Loucy (cell line): ENCODE data around the gene LRP3.

Experiments
- H2AFZ ChIP-seq: fragments of 200-600 bp; sonication (generic); 2 replicates; pipeline ENCODE4 v1.6.0; 2016; ENCODE audit warnings: antibody characterized with exemption, mild to moderate bottlenecking, low read length, moderate library complexity
- H3F3A ChIP-seq: fragments of 200-600 bp; 2 replicates; pipeline ENCODE4 v1.6.0; 2016; ENCODE audit warnings: antibody characterized with exemption, low read depth, mild to moderate bottlenecking
- H3K27me3 ChIP-seq: fragments of 200-600 bp; sonication (generic); 2 replicates; pipeline ENCODE4 v1.6.1; 2014; ENCODE audit warnings: low read length, mild to moderate bottlenecking; ENCODE audit not compliant: insufficient read depth, poor library complexity, severe bottlenecking
- H3K36me3 ChIP-seq: fragments of 200-600 bp; sonication (generic); 2 replicates; pipeline ENCODE4 v1.6.1; 2016; ENCODE audit warnings: low read length; ENCODE audit not compliant: insufficient read depth
- H3K4me1 ChIP-seq: fragments of 200-600 bp; sonication (generic); 2 replicates; pipeline ENCODE4 v1.5.1; 2014; ENCODE audit warnings: low read length, mild to moderate bottlenecking; ENCODE audit not compliant: insufficient read depth, poor library complexity, severe bottlenecking
- H3K4me2 ChIP-seq: fragments of 200-600 bp; sonication (generic); 2 replicates; pipeline ENCODE4 v1.6.0; 2014; ENCODE audit warnings: antibody characterized with exemption, low read length, low read depth, mild to moderate bottlenecking; ENCODE audit not compliant: poor library complexity, severe bottlenecking
- H3K4me3 ChIP-seq: fragments of 200-600 bp; sonication (generic); 2 replicates; pipeline ENCODE4 v1.5.1; 2014; ENCODE audit warnings: low read length, mild to moderate bottlenecking, mixed read lengths; ENCODE audit not compliant: poor library complexity, severe bottlenecking
- H3K79me2 ChIP-seq: fragments of 200-600 bp; sonication (generic); 2 replicates; pipeline ENCODE4 v1.6.1; 2014; ENCODE audit warnings: low read length; ENCODE audit not compliant: insufficient read depth
- H3K9ac ChIP-seq: fragments of 200-600 bp; sonication (generic); 2 replicates; pipeline ENCODE4 v1.6.0; 2014; ENCODE audit warnings: mild to moderate bottlenecking, low read depth, low read length, moderate library complexity; ENCODE audit not compliant: poor library complexity, severe bottlenecking
- H3K9me2 ChIP-seq: fragments of 200-600 bp; sonication (generic); replicated peaks from 2 replicates; pipeline ENCODE4 v1.6.1; 2016; ENCODE audit warnings: low read depth, low read length, mixed read lengths
- H3K9me3 ChIP-seq: fragments of 200-600 bp; sonication (generic); 2 replicates; pipeline ENCODE4 v1.6.1; 2014; ENCODE audit warnings: mild to moderate bottlenecking, antibody characterized with exemption, low read length, low read depth; ENCODE audit not compliant: insufficient read depth
- H4K20me1 ChIP-seq: fragments of 200-600 bp; sonication (generic); 2 replicates; pipeline ENCODE4 v1.6.0; 2014; ENCODE audit warnings: antibody characterized with exemption, low read length, mild to moderate bottlenecking; ENCODE audit not compliant: insufficient read depth, poor library complexity, severe bottlenecking
- EZH2phosphoT487 ChIP-seq: fragments of 200-600 bp; IDR thresholded peaks from 2 replicates; pipeline ENCODE4 v1.6.1; 2018; ENCODE audit warnings: antibody characterized with exemption, mild to moderate bottlenecking, moderate library complexity, borderline replicate concordance
- TF ChIP-seq, protein P1 (sequence below): fragments of 200-600 bp; sonication (generic); conservative IDR thresholded peaks from 2 replicates; pipeline ENCODE4 v1.5.1; 2014; ENCODE audit warnings: mild to moderate bottlenecking, antibody characterized with exemption, low read length

LRP3 gene

DNA sequence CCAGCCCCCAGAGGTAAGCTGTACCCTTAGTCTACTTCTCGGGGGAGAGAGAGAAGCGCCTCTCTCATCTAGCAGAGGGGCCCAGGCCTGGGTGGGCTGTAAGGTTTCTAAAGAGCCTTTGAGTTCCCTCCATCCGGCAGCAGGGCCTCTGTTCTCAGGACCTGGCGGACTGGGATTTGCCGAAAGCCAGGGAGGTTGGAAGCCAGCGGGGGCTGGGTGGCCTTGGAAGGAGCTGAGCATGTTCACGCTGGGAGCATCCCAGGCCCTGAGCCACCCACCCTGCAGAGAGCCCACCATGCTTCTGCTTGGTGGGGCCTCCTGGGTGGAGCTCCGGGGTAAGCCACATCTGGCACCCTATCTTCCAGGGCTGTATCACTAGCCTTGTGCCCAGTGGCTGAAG, 23.8 kb downstream of the LRP3 start:
- no peaks in the 10 kb centered on the region for H3F3A ChIP-seq
- H3K4me1 ChIP-seq, result no peaks in the 10 kb centered on the region
- no peaks in the 10 kb centered on the region for H3K9me3 ChIP-seq
- H4K20me1 ChIP-seq, result no peaks in the 10 kb centered on the region
- no peaks in the 10 kb centered on the region for H3K36me3 ChIP-seq
- H2AFZ ChIP-seq, result no peak overlapping the region
- no peak overlapping the region for H3K4me3 ChIP-seq
- no peak overlapping the region for H3K9ac ChIP-seq
- H3K79me2 ChIP-seq, result no peaks in the 10 kb centered on the region
- no peak for TF ChIP-seq EZH2phosphoT487
- TF ChIP-seq, protein P1, sequence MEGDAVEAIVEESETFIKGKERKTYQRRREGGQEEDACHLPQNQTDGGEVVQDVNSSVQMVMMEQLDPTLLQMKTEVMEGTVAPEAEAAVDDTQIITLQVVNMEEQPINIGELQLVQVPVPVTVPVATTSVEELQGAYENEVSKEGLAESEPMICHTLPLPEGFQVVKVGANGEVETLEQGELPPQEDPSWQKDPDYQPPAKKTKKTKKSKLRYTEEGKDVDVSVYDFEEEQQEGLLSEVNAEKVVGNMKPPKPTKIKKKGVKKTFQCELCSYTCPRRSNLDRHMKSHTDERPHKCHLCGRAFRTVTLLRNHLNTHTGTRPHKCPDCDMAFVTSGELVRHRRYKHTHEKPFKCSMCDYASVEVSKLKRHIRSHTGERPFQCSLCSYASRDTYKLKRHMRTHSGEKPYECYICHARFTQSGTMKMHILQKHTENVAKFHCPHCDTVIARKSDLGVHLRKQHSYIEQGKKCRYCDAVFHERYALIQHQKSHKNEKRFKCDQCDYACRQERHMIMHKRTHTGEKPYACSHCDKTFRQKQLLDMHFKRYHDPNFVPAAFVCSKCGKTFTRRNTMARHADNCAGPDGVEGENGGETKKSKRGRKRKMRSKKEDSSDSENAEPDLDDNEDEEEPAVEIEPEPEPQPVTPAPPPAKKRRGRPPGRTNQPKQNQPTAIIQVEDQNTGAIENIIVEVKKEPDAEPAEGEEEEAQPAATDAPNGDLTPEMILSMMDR, result no peak
- no peak overlapping the region for H3K4me2 ChIP-seq
- no peaks in the 10 kb centered on the region for H3K9me2 ChIP-seq
- no peaks in the 10 kb centered on the region for H3K27me3 ChIP-seq

DNA sequence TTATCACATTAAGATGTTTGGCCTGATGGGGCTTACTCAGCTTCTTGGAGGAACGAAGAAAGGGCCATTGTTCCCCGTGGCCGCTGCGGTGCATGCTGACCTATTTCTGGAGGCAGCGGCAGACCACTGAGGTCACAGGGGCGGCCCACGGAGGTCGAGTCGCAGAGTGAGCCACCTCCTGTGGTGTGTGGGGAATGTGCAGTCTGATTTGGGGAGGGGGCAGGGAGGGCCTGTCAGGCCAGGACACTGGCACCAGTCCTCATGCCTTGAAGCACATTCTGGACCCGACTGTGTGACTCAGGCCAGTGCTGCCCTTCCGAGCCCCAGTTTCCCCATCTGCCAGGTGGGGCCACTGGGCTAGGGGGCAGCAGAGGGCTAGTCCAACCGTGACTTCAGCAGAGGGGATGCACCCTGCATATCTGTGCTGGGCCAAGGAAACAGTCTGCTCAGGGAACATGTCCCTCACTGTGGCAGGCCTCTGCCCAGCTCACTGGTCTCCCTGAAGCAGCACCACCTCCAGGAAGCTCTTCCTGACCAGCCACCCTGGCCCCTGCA, 25.2 kb downstream of the LRP3 start:
- H3K9me2 ChIP-seq, result no peaks in the 10 kb centered on the region
- H2AFZ ChIP-seq, result no peak overlapping the region
- H3K9me3 ChIP-seq, result no peaks in the 10 kb centered on the region
- no peaks in the 10 kb centered on the region for H3F3A ChIP-seq
- no peaks in the 10 kb centered on the region for H3K79me2 ChIP-seq
- TF ChIP-seq, protein P1, result peak; percentile 43
- no peak for TF ChIP-seq EZH2phosphoT487
- no peak overlapping the region for H3K4me2 ChIP-seq
- no peaks in the 10 kb centered on the region for H3K4me1 ChIP-seq
- no peak overlapping the region for H3K9ac ChIP-seq
- no peaks in the 10 kb centered on the region for H3K36me3 ChIP-seq
- H3K27me3 ChIP-seq, result no peaks in the 10 kb centered on the region
- no peak overlapping the region for H3K4me3 ChIP-seq
- no peaks in the 10 kb centered on the region for H4K20me1 ChIP-seq

DNA sequence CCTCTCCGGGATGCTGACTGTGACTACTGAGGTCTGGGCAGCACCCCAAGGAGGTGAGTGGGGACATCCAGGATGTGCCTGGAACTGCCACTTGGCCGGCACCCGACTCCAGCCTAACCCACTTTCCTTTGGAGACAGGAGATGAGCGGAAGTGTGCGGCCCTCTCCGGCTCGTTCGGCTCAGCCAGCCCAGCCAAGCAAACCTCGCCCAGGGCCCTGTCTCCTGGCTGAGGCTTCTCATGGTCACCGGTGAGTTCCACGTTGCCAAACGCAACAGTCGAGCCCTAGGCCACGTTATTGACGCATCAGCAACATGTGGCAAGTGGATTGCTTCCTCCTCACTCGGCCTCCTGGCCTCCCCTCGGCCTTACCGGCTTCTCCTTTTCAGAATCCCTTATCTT, 26.0 kb downstream of the LRP3 start:
- Histone ChIP-seq H3K36me3 (no peaks in the 10 kb centered on the region), H3K9me2 (no peaks in the 10 kb centered on the region), H4K20me1 (no peaks in the 10 kb centered on the region), H3K79me2 (no peaks in the 10 kb centered on the region), H3K4me2 (no peak overlapping the region), H3K4me3 (no peak overlapping the region), H3K9ac (no peak overlapping the region), H3K4me1 (no peaks in the 10 kb centered on the region), H3K9me3 (no peaks in the 10 kb centered on the region), H3F3A (no peaks in the 10 kb centered on the region), H3K27me3 (no peaks in the 10 kb centered on the region), H2AFZ (no peak overlapping the region)
- TF ChIP-seq EZH2phosphoT487, result no peak
- TF ChIP-seq, protein P1, result no peak
